Activated CD8-positive, alpha-beta memory T cell treated with anti-CD3 and anti-CD28 coated beads, Interleukin-2, amount 10 ng/mL, durations not matched to agents 7 days and 5 days (primary cell): ENCODE measurements around the gene OGFR. TPM values are rescaled to one million over a fixed set of nuclear protein-coding genes. Genes with fewer than 3 reads are reported as not detected.
A peak's percentile ranks its signal among the peaks of the same experiment; 100 is the strongest.

Experiments
- ATAC-seq: fragments of 150-1000 bp; cut with Tn5 transposase; one replicate; pipeline ENCODE4 v1.10.0; 2021; ENCODE audit warnings: moderate library complexity
- CTCF ChIA-PET: fragments of 350-600 bp; sonication (Branson Sonifier 250); formaldehyde crosslinking; loops from one replicate; lab custom pipeline; 2021; ENCODE audit warnings: antibody characterized with exemption; lab: Charles Lee
- DNase-seq: peaks from one replicate; pipeline ENCODE4 v3.0.0-alpha.2; 2020
- H3K27ac Mint-ChIP-seq: one replicate; pipeline ENCODE4 v1.8.0; 2021; ENCODE audit warnings: mild to moderate bottlenecking, mixed read lengths
- H3K27me3 Mint-ChIP-seq: one replicate; pipeline ENCODE4 v1.8.0; 2021; ENCODE audit warnings: mixed read lengths
- H3K36me3 Mint-ChIP-seq: one replicate; pipeline ENCODE4 v1.8.0; 2021; ENCODE audit warnings: mild to moderate bottlenecking, mixed read lengths
- H3K4me1 Mint-ChIP-seq: one replicate; pipeline ENCODE4 v1.8.0; 2021; ENCODE audit warnings: mixed read lengths
- H3K4me3 Mint-ChIP-seq: one replicate; pipeline ENCODE4 v1.8.0; 2021; ENCODE audit warnings: mild to moderate bottlenecking, moderate library complexity, mixed read lengths
- H3K9me3 Mint-ChIP-seq: one replicate; pipeline ENCODE4 v1.8.0; 2022; ENCODE audit warnings: low read depth, mixed read lengths
- total RNA-seq, 2 experiments: library from RNA; stranded (reverse); gene quantifications; one replicate each; pipeline ENCODE4 v1.2.3, GENCODE V29; 2021

The OGFR gene
- total RNA-seq, 2 experiments from 2014 or later = 87.8 to 91.0 TPM

DNA sequence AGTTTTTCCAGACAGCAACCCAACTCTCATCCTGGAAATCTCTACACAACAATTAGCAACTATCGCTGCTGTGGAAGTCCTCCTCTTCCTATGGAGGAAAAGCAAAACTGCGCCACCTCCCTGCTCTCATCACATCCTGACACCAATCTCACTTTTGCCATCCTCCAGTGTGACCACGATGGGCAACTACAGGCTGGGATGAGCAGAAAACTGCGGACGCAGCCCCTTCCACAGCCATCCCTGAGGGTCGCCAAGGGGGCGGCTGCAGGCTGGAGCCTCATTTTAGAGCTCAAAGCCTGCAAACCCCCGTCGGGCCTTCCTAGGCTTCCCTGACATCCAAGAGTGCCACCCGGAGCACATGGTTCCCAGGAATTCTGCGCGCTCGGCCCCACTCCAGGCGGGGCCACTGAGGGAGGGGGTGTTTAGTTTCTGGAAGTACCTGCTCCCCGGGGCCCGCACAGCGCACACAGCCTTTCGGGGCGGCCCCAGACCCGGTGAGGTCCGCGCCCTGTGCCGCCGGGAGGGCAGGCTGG lies 55.8 kb downstream of the OGFR start:
- Mint-ChIP-seq H3K36me3 (peaks cover 11% of the 10 kb centered on the region), H3K4me3 (peak overlapping the region; percentile 64), H3K4me1 (peaks cover 20% of the 10 kb centered on the region), H3K27ac (peak overlapping the region; percentile 36), H3K9me3 (no peaks in the 10 kb centered on the region), H3K27me3 (peaks cover 23% of the 10 kb centered on the region)
- ATAC-seq = no peak
- DNase-seq = no peak
- CTCF ChIA-PET = interaction anchor here (1.2 to 1.4 kb wide), 2 partner anchors 31 to 149 kb away, joined by 4 to 5 read pairs; no protein-coding TSS in a partner anchor

DNA sequence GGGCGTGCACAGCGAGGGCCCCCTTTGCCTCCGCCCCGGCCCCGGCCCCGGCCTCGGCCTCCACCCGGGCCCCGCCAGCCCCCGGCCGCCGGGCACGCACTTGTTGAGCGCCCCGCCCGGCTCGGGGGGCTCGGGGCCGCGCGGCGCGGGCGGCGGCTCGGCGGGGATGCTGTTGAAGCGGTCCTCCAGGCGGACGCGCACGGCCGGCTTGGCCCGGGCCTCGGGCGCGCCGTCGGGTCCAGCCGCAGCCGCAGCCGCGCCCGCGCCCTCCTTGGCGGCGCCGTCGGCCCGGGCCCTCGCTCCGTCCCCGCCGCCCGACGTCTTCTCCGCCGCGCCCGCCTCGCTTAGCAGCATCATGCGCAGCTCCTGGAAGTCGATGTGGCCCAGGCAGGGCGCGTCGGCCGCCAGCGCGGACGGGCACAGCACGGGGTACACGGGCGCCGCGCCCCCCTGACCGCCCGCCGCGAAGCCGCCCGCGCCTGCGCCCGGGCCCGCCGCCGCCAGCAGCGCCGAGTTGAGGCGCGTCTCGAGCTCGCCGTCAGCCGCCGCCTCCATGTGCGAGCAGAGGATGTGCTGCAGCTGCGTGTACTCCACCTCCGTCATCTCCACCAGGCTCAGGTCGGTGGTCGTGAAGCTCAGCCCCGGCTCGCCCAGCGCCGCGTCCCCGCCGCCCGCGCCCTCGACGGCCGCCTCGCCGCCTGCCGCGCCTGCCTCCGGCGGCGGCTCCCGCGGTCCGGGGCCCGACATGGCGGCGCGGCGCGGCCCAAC lies 56.5 kb downstream of the OGFR start:
- ATAC-seq (peak; percentile 50), DNase-seq (peak; percentile 62)
- Mint-ChIP-seq H3K36me3 (peaks cover 11% of the 10 kb centered on the region), H3K4me1 (peaks cover 20% of the 10 kb centered on the region), H3K27me3 (peaks cover 23% of the 10 kb centered on the region), H3K27ac (no peak overlapping the region), H3K9me3 (no peaks in the 10 kb centered on the region), H3K4me3 (peak overlapping the region; percentile 36)
- CTCF ChIA-PET = interaction anchor here (0.6 to 1.4 kb wide), 7 partner anchors 30 to 148 kb away, joined by 3 to 5 read pairs (median 3); no protein-coding TSS in a partner anchor

DNA sequence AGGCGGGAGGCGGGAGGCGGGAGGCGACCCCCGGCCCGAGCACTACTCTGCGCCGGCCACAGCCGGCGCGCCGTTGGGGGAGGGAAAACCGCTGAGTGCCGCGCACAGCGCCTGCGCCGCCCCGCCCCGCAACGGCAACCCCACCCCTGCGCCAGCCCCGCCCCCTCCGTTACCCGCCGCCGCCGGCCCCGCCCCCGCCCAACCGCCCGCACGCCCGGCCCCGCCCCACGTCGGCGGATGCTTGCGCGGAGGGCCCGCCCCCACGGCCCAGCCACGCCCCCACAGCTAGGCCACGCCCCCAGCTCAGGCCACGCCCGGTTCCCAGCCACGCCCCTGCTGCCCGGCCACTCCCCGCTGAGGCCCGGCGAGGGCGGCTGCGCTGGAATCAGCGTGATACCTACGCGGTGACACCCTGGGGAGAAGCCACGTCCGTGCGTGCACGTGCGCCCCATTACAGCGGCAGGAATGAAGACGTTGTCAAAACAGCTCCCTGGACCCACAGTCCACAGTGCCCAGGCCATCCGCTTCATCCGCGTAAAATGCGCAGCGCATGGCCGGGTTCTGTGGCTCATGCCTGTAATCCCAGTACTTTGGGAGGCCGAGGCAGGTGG lies 57.2 kb downstream of the OGFR start, which contains the start of gene TCFL5:
Gene TCFL5, minus strand, starts transcription at position 97 of the 611 bp plus-strand sequence. CDS start 152 bp downstream, outside the sequence.
- H3K36me3 Mint-ChIP-seq = peaks cover 10% of the 10 kb centered on the region
- H3K4me3 Mint-ChIP-seq = peak within 1 kb of the TSS; percentile 64
- no peaks in the 10 kb centered on the region for H3K9me3 Mint-ChIP-seq
- peak within 1 kb of the TSS; percentile 5 for H3K27ac Mint-ChIP-seq
- peaks cover 23% of the 10 kb centered on the region for H3K27me3 Mint-ChIP-seq
- DNase-seq (peak; percentile 93), ATAC-seq (peak; percentile 88)
- CTCF ChIA-PET = interaction anchor here (0.6 to 1.3 kb wide), 7 partner anchors 39 to 147 kb away, joined by 3 to 5 read pairs (median 3); no protein-coding TSS in a partner anchor
- H3K4me1 Mint-ChIP-seq = peaks cover 20% of the 10 kb centered on the region

Other genes starting within 250 kb of the OGFR start
- 10 to 100 TPM; 74.7 to 79.2 TPM for gene SLCO4A1, start 162.3 kb upstream of the OGFR start, total RNA-seq
- gene NTSR1, start 96.0 kb upstream of the OGFR start, total RNA-seq = not detected
- 10 to 100 TPM; 16.9 to 17.4 TPM for gene MRGBP, start 8.4 kb upstream of the OGFR start, total RNA-seq
- gene COL9A3, start 12.2 kb downstream of the OGFR start, total RNA-seq = under 1 TPM in 1 of 2 experiments, not detected in 1; 0.45 TPM
- 1 to 10 TPM; 6.6 to 6.7 TPM for gene TCFL5, start 57.0 kb downstream of the OGFR start, total RNA-seq
- 10 to 100 TPM; 64.6 to 87.0 TPM for gene DIDO1, start 121.7 kb downstream of the OGFR start, total RNA-seq
- 10 to 100 TPM; 29.8 to 36.8 TPM for gene GID8, start 133.3 kb downstream of the OGFR start, total RNA-seq
- 10 to 100 TPM; 26.1 to 34.1 TPM for gene SLC17A9, start 147.9 kb downstream of the OGFR start, total RNA-seq
- not detected for gene BHLHE23, start 202.1 kb downstream of the OGFR start, total RNA-seq